HepG2 (cell line): ENCODE results near the gene PPM1H. TPM values are rescaled to one million over a fixed set of nuclear protein-coding genes. Genes with fewer than 3 reads are reported as not detected.

Source experiments
- ARID3A ChIP-seq: IDR thresholded peaks from 2 replicates; pipeline ENCODE4 v1.6.1; 2012; ENCODE audit warnings: low read depth, low read length, improper control_type of control experiment
- ETS1 ChIP-seq: sonication (generic); formaldehyde crosslinking; IDR thresholded peaks from 2 replicates; pipeline ENCODE4 v1.4.0; 2020; ENCODE audit warnings: missing genetic modification reagents
- FLYWCH1 ChIP-seq: sonication (generic); formaldehyde crosslinking; IDR thresholded peaks from 2 replicates; pipeline ENCODE4 v1.8.1; 2023; ENCODE audit warnings: mild to moderate bottlenecking, missing genetic modification reagents
- FOXP1 ChIP-seq, 2 experiments: fragments of 450-650 bp in 1 of 2; IDR thresholded peaks; 2 replicates each; pipeline ENCODE4 v1.6.1; 2017 to 2018; ENCODE audit warnings: antibody characterized with exemption in 1 of 2
- HOMEZ ChIP-seq: IDR thresholded peaks from 2 replicates; pipeline ENCODE4 v1.6.1; 2016; ENCODE audit warnings: low read depth
- MAX ChIP-seq: IDR thresholded peaks from 2 replicates; pipeline ENCODE4 v1.6.1; 2012; ENCODE audit warnings: inconsistent platforms
- MEF2D ChIP-seq: sonication (generic); formaldehyde crosslinking; IDR thresholded peaks from 2 replicates; pipeline ENCODE4 v1.5.1; 2020; ENCODE audit warnings: mild to moderate bottlenecking, missing genetic modification reagents
- SOX13 ChIP-seq, 3 experiments: fragments of 450-650 bp in 1 of 3; sonication (generic) in 1 of 3; formaldehyde crosslinking in 1 of 3; IDR thresholded peaks in 2 of 3; conservative IDR thresholded peaks in 1 of 3; 2 replicates each; pipeline versions ENCODE4 v1.5.0 to v1.6.1; 2016 to 2020; ENCODE audit warnings: antibody characterized with exemption in 1 of 3, mild to moderate bottlenecking in 1 of 3, missing compliant biosample characterization in 1 of 3, missing genetic modification reagents in 1 of 3, moderate library complexity in 1 of 3
- TARDBP ChIP-seq: sonication (generic); formaldehyde crosslinking; IDR thresholded peaks from 2 replicates; pipeline ENCODE4 v1.8.0; 2022; ENCODE audit warnings: mild to moderate bottlenecking, missing genetic modification reagents
- TCF7L2 ChIP-seq: IDR thresholded peaks from 2 replicates; pipeline ENCODE4 v1.6.1; 2011; ENCODE audit warnings: mild to moderate bottlenecking, low read depth, low read length, moderate library complexity
- ZBTB40 ChIP-seq, 2 experiments: fragments of 450-650 bp in 1 of 2; sonication (generic) in 1 of 2; formaldehyde crosslinking in 1 of 2; IDR thresholded peaks; 2 replicates each; pipeline versions ENCODE4 v1.6.1 to v1.8.0; 2016 to 2022; ENCODE audit warnings: antibody characterized with exemption in 1 of 2, mild to moderate bottlenecking in 1 of 2, missing genetic modification reagents in 1 of 2
- ZNF337 ChIP-seq: sonication (generic); formaldehyde crosslinking; IDR thresholded peaks from 2 replicates; pipeline ENCODE4 v1.5.1; 2020; ENCODE audit warnings: missing genetic modification reagents, low read depth, mild to moderate bottlenecking, borderline replicate concordance
- ZNF713 ChIP-seq: sonication (generic); formaldehyde crosslinking; IDR thresholded peaks from 2 replicates; pipeline ENCODE4 v1.4.0; 2020; ENCODE audit warnings: mild to moderate bottlenecking, missing genetic modification reagents
- polyA plus RNA-seq, 8 experiments: library from polyadenylated mRNA; depleted of rRNA in 3 of 8; stranded (reverse) in 7 of 8; unstranded in 1 of 8; fragments of >200 nt; fragmentation: Illumina TruSeq in 4 of 8; extraction: Trizol in 4 of 8; gene quantifications; 2 replicates each; pipeline versions ENCODE4 v1.2.1 to v1.2.3, GENCODE V29; 2011 to 2016; ENCODE audit warnings: low read depth in 4 of 8, missing spikeins in 1 of 8, mixed read lengths in 1 of 8; ENCODE audit not compliant: insufficient read depth in 1 of 8
- total RNA-seq, 5 experiments: library from RNA; depleted of rRNA; stranded (reverse); fragments of >200 nt; fragmentation: Illumina TruSeq; extraction: Trizol; gene quantifications; 2 replicates each; pipeline ENCODE4 v1.2.3, GENCODE V29; 2016; ENCODE audit warnings: low read depth in 1 of 5

The PPM1H gene
- total and polyA plus RNA-seq, 2 of the 13 experiments (the other 11 are each of a cell fraction or from before 2014, with no cell fraction given): 29.1 to 38.1 TPM

- TF ChIP-seq ETS1 (CRISPR knock-in tag) (no peak), ZNF713 (no peak), TCF7L2 (no peak), FLYWCH1 (CRISPR knock-in tag) (no peak), HOMEZ (CRISPR knock-in tag) (0 out of 2 replicates have a peak, but pooled peaks have one; percentile 19), FOXP1 (IDR thresholded peaks at IDR 0.05) (no peak), FOXP1 (CRISPR knock-in tag; IDR thresholded peaks at IDR 0.05) (0 out of 2 replicates have a peak, but pooled peaks have one; percentile 33), ZBTB40 (IDR thresholded peaks at IDR 0.05) (no peak), ZBTB40 (CRISPR knock-in tag; IDR thresholded peaks at IDR 0.05) (no peak), MEF2D (CRISPR knock-in tag) (no peak), TARDBP (CRISPR knock-in tag) (no peak), ARID3A (no peak), MAX (0 out of 2 replicates have a peak, but pooled peaks have one; percentile 13), ZNF337 (CRISPR knock-in tag) (no peak), SOX13 (IDR thresholded peaks at IDR 0.05) (no peak), SOX13 (CRISPR knock-in tag; conservative IDR thresholded peaks at IDR 0.05 in 1 of 2, IDR thresholded peaks at IDR 0.05 in 1 of 2) (peak in 1 of 2 experiments; percentile 29; a peak in 1 of 4 replicates)
Measured at GRCh38 chr12:62899568-62900390, 35.2 kb downstream of the PPM1H start (continued).
